Ramos (cell line): Measurements from ENCODE around the gene RAB15.

ENCODE experiments used
- in situ Hi-C: fragments of 300-500 bp; cut with MboI; formaldehyde crosslinking; loops from one replicate; pipeline ENCODE4 v1.14.3; 2022; ENCODE audit warnings: low sequenced_read_pairs; ENCODE audit not compliant: unreplicated experiment

Gene RAB15

GRCh38 chr14:64943556-64943955 lies 28.6 kb downstream of the RAB15 start:
- in situ Hi-C loops = no loop called here

DNA sequence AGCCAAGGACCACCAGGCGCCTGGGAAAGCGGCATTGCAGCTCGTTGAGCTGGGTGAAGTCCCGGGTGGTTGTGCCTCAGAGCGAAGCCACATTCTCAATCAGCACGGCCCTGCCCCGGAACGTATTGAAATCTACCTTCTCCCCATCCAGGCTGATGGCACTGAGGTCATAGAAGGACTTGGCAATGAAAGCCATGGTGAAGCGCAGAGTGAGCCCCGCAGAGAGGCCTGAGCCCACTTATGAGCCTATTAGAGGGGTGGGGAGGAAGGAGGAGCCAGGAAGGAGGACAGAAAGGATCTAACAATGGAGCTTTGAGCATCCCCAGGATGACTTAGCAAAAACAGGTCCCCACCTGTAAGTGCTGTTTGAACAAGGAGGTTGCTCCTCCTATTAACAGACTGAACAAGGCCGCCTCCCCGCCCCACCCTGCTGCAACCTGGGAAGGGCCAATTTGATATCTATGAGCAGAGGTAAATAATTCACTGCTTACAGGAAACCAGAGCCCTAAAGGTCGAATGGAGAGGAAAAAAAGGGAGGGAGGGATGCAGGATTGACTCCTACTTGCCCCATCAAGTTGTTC lies 29.5 kb downstream of the RAB15 start, which contains the start of gene GPX2:
TSS of gene GPX2 (minus strand) at position 215 of the 581 bp plus-strand sequence. CDS start at position 196, 19 bp downstream.
- in situ Hi-C loops = no loop called here

GRCh38 chr14:64940336-64940910 lies 31.7 kb downstream of the RAB15 start:
- in situ Hi-C loops = no loop called here

GRCh38 chr14:64939817-64940190 lies 32.3 kb downstream of the RAB15 start:
- in situ Hi-C loops = no loop called here

DNA sequence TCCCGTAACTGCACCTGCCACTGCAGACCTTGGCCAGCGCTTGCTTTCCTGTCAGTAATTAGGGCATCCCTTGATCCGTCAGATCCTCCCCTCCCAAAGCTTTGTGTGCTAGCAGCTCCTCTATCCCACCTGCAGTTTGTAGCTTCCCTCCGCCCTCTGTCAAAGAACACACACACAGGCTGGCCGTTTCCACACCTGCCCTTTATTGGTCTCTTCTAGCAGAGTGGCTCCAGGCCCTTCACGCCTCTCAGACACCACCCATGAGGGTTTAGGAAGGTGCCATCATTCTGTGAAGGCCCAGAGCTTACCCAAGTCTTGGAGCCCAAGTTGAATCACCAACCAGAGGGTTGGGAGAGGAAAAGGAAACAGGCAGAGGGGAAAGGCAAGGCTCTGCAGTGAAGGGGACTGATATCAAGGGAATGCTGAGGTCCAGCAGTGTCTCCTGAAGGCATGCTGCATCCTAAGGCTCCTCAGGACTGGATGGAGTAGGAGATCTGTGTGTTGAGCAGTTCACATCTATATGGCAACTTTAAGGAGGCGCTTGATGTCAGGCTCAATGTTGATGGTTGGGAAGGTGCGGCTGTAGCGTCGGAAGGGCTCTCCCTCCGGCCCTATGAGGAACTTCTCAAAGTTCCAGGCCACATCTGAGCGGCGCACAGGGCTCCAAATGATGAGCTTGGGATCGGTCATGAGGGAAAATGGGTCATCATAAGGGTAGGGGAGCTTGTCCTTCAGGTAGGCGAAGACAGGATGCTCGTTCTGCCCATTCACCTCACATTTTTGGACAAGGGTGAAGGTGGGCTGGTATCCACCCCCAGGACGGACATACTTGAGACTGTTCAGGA lies 32.9 kb downstream of the RAB15 start:
- in situ Hi-C loops = no loop called here

DNA sequence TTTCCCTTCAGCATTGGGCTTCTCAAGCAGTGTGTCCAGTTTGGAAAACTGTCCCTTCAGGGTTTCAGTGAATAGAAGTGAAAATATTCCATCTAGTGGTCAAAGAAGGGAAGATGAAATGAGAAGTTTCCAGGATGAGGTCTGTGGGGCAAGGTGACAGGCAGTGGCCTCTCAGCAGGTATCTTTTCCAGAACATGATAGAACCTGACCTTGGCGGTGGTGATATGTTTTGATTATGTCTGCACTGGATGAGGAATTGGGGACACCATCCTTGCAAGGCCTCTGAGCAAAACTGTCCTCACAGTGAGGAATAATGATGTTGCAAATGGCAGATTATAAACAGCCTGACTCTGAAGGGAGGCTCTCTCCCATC lies 34.3 kb downstream of the RAB15 start:
- in situ Hi-C loops = no loop called here

DNA sequence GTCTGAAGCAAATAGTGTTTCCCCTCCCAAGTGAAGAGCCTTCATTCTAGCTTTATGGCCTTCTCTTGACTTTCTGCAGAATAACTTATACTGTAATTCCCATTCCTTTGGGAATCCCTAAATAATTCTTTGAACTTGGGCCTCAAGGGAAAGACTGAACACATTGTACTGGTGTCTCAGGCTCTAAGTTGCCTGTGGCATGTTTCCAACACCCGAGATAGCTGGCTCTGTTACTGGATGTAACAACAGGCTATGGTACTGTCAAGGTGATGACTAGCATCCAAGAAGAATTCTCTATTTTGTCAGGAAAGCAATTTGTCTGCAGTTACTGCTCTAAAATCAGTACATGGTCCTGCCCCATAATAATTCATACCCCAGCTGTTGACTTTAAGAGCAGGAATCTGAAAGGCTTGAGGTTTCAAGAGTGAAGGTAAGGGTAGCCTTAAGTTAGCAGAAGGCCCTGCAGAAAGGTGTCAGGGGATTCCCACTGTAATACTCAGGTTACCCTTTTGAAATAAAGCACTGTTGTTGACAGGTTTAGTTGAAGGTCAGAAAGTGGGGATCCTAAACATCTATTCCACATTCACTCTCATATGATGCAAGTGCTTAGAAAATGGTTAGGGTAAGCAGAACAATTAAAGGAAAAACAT lies 34.8 kb downstream of the RAB15 start:
- in situ Hi-C loops = no loop called here

- in situ Hi-C loops = no loop called here
Measured at GRCh38 chr14:64935508-64935907, 36.6 kb downstream of the RAB15 start.

- in situ Hi-C loops = no loop called here
Measured at GRCh38 chr14:64934338-64934929, 37.7 kb downstream of the RAB15 start.

- in situ Hi-C loops = no loop called here
Measured at GRCh38 chr14:64932231-64932630, 39.9 kb downstream of the RAB15 start.

DNA sequence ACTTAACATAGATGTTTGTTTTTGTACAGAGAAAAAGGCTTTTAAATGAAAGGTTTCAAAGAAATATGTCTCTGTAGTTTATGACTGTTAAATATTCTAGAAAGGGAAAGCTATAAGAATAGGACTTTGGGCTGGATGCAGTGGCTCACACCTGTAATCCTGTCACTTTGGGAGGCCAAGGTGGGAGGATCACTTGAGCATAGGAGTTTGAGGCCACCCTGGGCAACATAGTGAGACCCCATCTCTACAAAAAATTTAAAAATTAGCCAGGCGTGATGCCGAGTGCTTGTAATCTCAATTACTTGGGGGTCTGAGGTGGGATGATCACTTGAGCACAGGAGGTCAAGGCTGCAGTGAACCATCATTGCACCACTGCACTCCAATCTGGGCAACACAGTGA lies 41.0 kb downstream of the RAB15 start:
- in situ Hi-C loops = no loop called here

GRCh38 chr14:64930085-64930843 lies 41.9 kb downstream of the RAB15 start:
- in situ Hi-C loops = no loop called here

- in situ Hi-C loops = no loop called here
Measured at GRCh38 chr14:64929014-64929359, 43.1 kb downstream of the RAB15 start.

DNA sequence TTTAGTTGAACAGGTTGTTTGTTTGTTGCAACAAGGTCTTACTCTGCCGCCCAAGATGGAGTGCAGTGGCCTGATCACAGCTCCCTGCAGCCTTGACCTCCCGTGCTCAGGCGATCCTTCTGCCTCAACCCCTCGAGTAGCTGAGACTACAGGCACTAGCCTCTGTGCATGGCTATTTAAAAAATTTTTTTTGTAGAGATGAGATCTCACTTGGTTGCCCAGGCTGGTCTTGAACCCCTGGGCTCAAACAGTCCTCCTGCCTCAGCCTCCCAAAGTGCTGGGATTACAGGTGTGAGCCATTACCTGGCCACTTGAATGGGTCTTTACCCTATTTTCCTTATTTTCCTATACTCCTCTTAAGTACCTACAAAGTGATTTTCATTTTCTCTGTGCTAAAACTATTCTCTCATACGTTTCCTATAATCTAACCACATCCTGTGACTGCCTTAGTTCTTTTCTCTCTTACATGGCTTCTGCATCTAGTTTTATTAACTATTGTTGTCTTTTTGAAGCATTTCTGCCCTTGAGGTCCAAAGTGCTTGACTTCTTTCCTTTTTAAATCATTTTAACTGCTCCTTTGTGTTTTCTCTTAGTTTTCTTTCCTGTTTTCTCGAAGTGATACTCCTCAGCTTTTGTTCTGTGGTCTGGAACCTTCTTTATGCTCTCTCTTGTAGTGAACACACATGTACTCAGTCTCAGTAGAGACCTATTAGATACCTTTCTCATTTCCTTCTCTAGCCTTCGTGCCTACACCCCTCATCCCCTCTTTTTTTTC lies 43.7 kb downstream of the RAB15 start:
- in situ Hi-C loops = no loop called here

- in situ Hi-C loops = no loop called here
Measured at GRCh38 chr14:64927031-64927430, 45.1 kb downstream of the RAB15 start.

DNA sequence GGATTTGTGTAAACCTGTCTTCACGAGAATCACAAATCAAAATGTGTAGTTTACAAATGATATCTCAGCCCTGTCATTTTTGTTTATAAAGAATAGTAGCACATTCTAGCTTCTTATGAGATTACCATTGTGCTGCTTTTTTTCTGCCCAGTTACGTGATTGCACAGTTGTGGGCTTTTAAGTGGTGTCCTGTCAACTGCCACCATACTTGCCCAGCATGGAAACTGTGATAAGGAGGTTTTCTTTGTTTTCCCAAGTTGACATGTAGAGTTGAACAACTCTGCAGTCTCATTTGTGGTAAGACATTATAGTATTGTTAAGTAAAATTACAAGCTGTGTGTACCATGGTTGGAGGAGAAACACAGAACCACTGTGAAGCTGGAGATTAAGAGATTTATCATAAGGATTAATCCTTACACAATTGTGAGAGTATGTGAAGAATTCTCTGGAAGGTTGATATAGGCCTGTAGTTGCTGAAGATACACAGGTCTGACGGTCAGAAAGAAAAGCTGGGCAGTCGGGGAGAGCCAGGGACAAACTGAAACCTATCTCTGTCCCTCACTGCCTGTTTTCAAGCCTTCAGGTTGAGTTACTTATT lies 45.6 kb downstream of the RAB15 start:
- in situ Hi-C loops = no loop called here

GRCh38 chr14:64923015-64923414 lies 49.1 kb downstream of the RAB15 start:
- in situ Hi-C loops = no loop called here

DNA sequence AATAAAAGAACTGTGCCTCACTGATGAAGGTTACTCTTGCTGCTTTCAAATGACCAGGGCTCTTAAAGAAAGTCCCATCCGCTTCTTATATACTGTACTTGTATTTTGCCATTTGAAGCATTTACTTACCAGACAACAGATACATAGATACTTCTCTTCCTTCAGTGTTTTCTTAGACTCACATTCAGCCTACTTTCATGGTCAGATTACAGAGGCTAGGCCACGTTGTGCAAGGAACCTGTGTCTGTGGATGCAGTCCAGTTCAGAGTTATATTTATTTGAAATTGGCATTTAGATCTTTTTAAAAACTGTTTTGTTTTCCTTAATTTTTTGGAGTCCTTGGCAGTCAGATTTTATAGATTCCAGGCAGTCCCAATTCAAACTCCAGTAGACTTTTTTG lies 51.7 kb downstream of the RAB15 start:
- in situ Hi-C loops = no loop called here

- in situ Hi-C loops = no loop called here
Measured at GRCh38 chr14:64919618-64920017, 52.5 kb downstream of the RAB15 start.
